Neural cell (in vitro differentiated cells): Measurements from ENCODE around the gene SLC25A40.
"Not testable (repeated sequence)": the region's sequence is repeated elsewhere in the genome, so short reads cannot be mapped to it uniquely, and the experiment has no call there.

Experiments
- CTCF ChIP-seq: fragments of 450-650 bp; IDR thresholded peaks from 2 replicates; pipeline ENCODE4 v1.5.1; 2014; ENCODE audit warnings: antibody characterized with exemption, mild to moderate bottlenecking, moderate library complexity; ENCODE audit not compliant: poor library complexity, severe bottlenecking
- EP300 ChIP-seq: fragments of 450-650 bp; conservative IDR thresholded peaks from 2 replicates; pipeline ENCODE4 v1.6.1; 2014; ENCODE audit warnings: antibody characterized with exemption, mild to moderate bottlenecking, moderate library complexity; ENCODE audit not compliant: poor library complexity, severe bottlenecking
- EZH2 ChIP-seq: fragments of 200-600, 300-800 bp; shearing (Covaris generic), sonication (generic); IDR thresholded peaks from 2 replicates; pipeline ENCODE4 v1.6.1; 2014; ENCODE audit warnings: antibody characterized with exemption, low read length, borderline replicate concordance, mild to moderate bottlenecking; ENCODE audit not compliant: insufficient read depth, poor library complexity, severe bottlenecking
- MXI1 ChIP-seq: fragments of 450-650 bp; conservative IDR thresholded peaks from 2 replicates; pipeline ENCODE4 v1.6.1; 2014; ENCODE audit warnings: antibody characterized with exemption, mild to moderate bottlenecking; ENCODE audit not compliant: poor library complexity, severe bottlenecking
- POLR2AphosphoS5 ChIP-seq: IDR thresholded peaks from 2 replicates; pipeline ENCODE4 v1.6.1; 2012
- RAD21 ChIP-seq: fragments of 450-650 bp; conservative IDR thresholded peaks from 2 replicates; pipeline ENCODE4 v1.6.1; 2014; ENCODE audit warnings: antibody characterized with exemption, mild to moderate bottlenecking, moderate library complexity
- REST ChIP-seq: IDR thresholded peaks from 2 replicates; pipeline ENCODE4 v1.6.1; 2012; ENCODE audit warnings: borderline replicate concordance
- SMC3 ChIP-seq: fragments of 450-650 bp; conservative IDR thresholded peaks from 2 replicates; pipeline ENCODE4 v1.6.1; 2014; ENCODE audit warnings: antibody characterized with exemption, mild to moderate bottlenecking, moderate library complexity; ENCODE audit not compliant: poor library complexity
- TAF1 ChIP-seq: IDR thresholded peaks from 2 replicates; pipeline ENCODE4 v1.6.1; 2012; ENCODE audit warnings: low read depth

GRCh38 chr7:87822056-87822455 is 54.1 kb downstream of the SLC25A40 start:
- not testable (repeated sequence) for TF ChIP-seq CTCF, POLR2AphosphoS5, REST, EZH2, SMC3, TAF1, RAD21, MXI1, EP300
